Thyroid gland (tissue), 4 donors: ENCODE measurements around the gene PDXK.

ENCODE experiments used
- CTCF ChIP-seq, 6 experiments: fragments of 200-600 bp in 3 of 6; fragments of 450-650 bp in 3 of 6; sonication (generic) in 3 of 6; IDR thresholded peaks; one replicate each; pipeline ENCODE4 v1.5.1; 2016 to 2019; ENCODE audit warnings: antibody characterized with exemption in 6 of 6, mild to moderate bottlenecking in 2 of 6, inconsistent platforms in 1 of 6, moderate library complexity in 1 of 6
- POLR2A ChIP-seq, 2 donors: fragments of 450-650 bp; IDR thresholded peaks; one replicate each; pipeline ENCODE4 v1.6.1; 2017; ENCODE audit warnings: antibody characterized with exemption in 2 of 2, mild to moderate bottlenecking in 2 of 2, moderate library complexity in 1 of 2

- TF ChIP-seq CTCF (IDR thresholded peaks at IDR 0.05) (peak in 2 of 6 experiments; percentile 34 to 36), POLR2A (IDR thresholded peaks at IDR 0.05) (peak in 1 of 2 donors; percentile 62)
Observed at GRCh38 chr21:43712268-43712942, 6.5 kb upstream of the PDXK start.
